BLaER1 treated with 17β-estradiol and CSF1 and Interleukin-3, amounts not matched to agents 10 nM and 100 nM (cell line): ENCODE results near the gene HADH.
"Not testable (repeated sequence)": the region's sequence is repeated elsewhere in the genome, so short reads cannot be mapped to it uniquely, and the experiment has no call there.

ENCODE experiments used
- H3K27ac ChIP-seq, 11 experiments: shearing (Covaris generic); formaldehyde crosslinking; 2 replicates each; pipeline ENCODE4 v1.8.1; 2022
- H3K27me3 ChIP-seq, 11 experiments: shearing (Covaris generic); formaldehyde crosslinking; 2 replicates each; pipeline ENCODE4 v1.8.1; 2022
- H3K36me3 ChIP-seq, 11 experiments: shearing (Covaris generic); formaldehyde crosslinking; 2 replicates each; pipeline ENCODE4 v1.8.1; 2022
- H3K4me1 ChIP-seq, 10 experiments: shearing (Covaris generic); formaldehyde crosslinking; 2 replicates each; pipeline ENCODE4 v1.8.1; 2022
- H3K4me2 ChIP-seq, 11 experiments: shearing (Covaris generic); formaldehyde crosslinking; 2 replicates each; pipeline ENCODE4 v1.8.1; 2022
- H3K4me3 ChIP-seq, 10 experiments: shearing (Covaris generic); formaldehyde crosslinking; 2 replicates each; pipeline ENCODE4 v1.8.1; 2022
- H3K9ac ChIP-seq, 11 experiments: shearing (Covaris generic); formaldehyde crosslinking; 2 replicates each; pipeline ENCODE4 v1.8.1; 2022
- H3K9me3 ChIP-seq, 11 experiments: shearing (Covaris generic); formaldehyde crosslinking; replicated peaks in 1 of 11; 2 replicates each; pipeline ENCODE4 v1.8.1; 2022
- H4K20me1 ChIP-seq, 11 experiments: shearing (Covaris generic); formaldehyde crosslinking; 2 replicates each; pipeline ENCODE4 v1.8.1; 2022
- Cebpa-rat ChIP-seq, 11 experiments: shearing (Covaris generic); IDR thresholded peaks; 2 replicates each; pipeline ENCODE4 v1.8.1; 2022

Gene HADH

DNA sequence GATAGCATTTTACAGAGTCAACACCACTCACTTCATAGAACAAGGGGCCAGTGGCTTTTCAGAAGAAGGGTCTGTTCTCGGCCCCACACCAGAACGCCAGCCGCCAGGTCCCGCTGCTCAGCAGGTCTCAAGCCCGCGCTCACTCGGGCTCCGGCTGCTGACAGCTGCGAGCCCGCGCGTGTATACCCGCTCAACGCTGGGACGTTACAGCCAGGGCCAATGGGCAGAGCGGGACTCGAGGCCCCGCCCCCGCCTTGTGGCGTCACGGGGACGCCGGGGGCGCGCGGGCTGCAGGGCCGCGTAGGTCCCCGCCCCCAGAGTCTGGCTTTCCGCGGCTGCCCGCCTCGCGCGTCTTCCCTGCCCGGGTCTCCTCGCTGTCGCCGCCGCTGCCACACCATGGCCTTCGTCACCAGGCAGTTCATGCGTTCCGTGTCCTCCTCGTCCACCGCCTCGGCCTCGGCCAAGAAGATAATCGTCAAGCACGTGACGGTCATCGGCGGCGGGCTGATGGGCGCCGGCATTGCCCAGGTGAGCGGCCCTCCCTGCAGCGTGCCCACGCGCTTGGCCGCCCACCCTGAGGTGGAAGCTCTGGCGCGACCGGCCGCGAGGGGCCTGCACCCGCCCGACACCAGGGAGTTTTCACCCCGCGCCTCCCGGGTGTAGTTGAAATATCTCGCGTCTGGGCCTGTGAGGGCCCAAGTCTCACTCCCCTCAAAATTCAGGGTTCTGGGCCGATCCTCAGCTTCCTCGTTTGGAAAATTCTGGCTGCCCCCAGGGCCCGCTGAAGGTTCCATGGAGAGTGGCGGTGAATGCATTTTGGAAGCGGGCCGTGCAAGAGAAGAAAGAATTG, at the start of gene HADH:
TSS of gene HADH (plus strand) at position 353 of the 850 bp plus-strand sequence. CDS start at position 397, 44 bp downstream.
- Histone ChIP-seq H3K27me3 (no peaks in the 10 kb centered on the region), H3K27ac (peak within 1 kb of the TSS; percentile 52 to 91 (median 85); a peak in 21 of 22 replicates), H3K36me3 (peaks cover 0 to 2% (median 0%) of the 10 kb centered on the region in 11 experiments; a peak in 3 of 22 replicates), H4K20me1 (peaks cover 0 to 42% (median 25%) of the 10 kb centered on the region in 11 experiments; a peak in 15 of 22 replicates), H3K9me3 (no peaks in the 10 kb centered on the region), H3K4me1 (peaks cover 49 to 65% (median 52%) of the 10 kb centered on the region in 10 experiments), H3K9ac (peak within 1 kb of the TSS; percentile 82 to 95 (median 89)), H3K4me2 (peak within 1 kb of the TSS; percentile 80 to 92 (median 86)), H3K4me3 (peak within 1 kb of the TSS; percentile 72 to 96 (median 85))
- TF ChIP-seq Cebpa-rat (IDR thresholded peaks at IDR 0.05): no peak

DNA sequence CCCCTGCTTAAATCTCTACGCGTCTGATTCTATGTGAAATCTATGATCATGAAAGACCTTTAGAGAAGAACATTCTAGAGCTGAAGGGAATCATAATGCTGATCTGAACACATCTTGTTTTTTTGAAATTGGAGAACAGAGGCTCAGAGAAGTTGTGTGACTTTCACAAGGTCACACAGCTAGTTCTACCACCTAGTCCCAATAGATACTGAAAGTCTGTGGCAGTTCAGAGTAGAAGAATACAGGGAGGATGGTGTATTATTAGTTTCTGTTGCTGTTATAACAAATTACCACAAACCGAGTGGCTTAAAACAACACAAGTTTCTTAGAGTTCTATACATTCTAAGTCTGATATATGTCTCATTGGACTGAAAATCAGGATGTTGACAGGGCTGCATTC, 43.9 kb upstream of the HADH start:
- H4K20me1 ChIP-seq: no peaks in the 10 kb centered on the region
- H3K9ac ChIP-seq: no peak overlapping the region
- peaks cover 0 to 30% (median 6%) of the 10 kb centered on the region in 11 experiments; a peak in 11 of 22 replicates for H3K36me3 ChIP-seq
- H3K27me3 ChIP-seq: no peaks in the 10 kb centered on the region
- no peak overlapping the region for H3K4me3 ChIP-seq
- H3K27ac ChIP-seq: no peak overlapping the region
- peaks cover 0 to 10% (median 0%) of the 10 kb centered on the region in 10 experiments; a peak in 2 of 20 replicates for H3K4me1 ChIP-seq
- 0 out of 22 replicates have a peak, but pooled peaks cover 0 to 5% (median 0%) of the 10 kb centered on the region in 11 experiments for H3K9me3 ChIP-seq
- H3K4me2 ChIP-seq: no peak overlapping the region
- TF ChIP-seq Cebpa-rat (IDR thresholded peaks at IDR 0.05): no peak

DNA sequence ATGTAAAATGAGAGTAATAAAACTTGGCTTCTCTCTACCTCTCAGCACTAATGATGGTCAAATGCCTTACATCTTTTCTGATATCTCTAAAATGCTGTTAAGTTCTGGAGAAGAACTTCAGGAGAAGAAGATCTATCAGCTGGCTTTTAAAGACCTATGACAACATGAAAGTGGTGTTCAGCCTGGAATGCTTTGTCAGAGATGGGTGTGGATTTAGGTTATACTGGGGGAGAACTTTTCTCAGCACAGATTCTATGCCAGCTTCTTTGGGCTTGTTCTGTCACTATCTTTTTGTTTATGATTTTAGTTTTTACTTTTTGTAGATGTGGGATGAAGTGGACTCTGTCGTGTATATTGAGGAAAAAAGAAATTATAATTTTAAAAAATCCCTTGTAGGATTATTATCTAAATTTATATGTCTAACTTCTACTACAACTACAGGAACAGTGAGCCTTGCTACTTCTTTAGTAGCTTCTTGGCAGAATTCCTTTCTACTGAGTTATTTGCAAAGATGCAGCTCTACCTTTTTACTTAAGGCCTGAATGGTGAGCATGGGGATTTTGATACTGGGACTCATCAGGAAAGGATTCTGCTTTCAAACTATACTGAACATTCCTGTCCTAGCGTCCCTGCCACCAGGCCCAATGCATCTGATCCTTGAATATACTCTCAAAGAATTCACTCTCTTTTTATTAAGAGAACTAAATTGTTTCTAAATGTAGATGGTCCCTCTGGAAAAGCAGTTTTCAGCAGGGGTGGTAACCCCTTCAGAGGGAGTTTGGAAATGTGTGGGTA, 38.7 kb upstream of the HADH start:
- TF ChIP-seq Cebpa-rat (IDR thresholded peaks at IDR 0.05): no peak

DNA sequence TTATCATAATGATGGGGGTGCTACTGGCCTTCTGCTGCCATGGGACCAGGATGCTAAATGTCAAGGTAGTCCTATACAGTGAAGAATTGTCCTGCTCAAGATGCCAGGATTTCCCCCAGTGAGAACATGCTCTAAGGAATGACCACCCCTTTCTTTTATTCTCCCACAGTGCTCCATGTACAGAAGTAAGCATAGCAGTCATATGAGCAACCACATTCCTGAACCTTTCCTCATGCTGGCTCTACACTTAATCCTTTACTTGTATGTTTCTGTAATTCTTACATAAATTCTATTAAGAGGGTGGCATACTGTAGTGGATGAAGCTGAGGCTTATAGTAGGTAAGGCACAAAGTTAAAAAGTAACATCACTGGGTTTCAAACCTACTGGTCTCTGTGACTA, 38.1 kb upstream of the HADH start:
- TF ChIP-seq Cebpa-rat (IDR thresholded peaks at IDR 0.05): no peak
- no peaks in the 10 kb centered on the region for H3K27me3 ChIP-seq

More for the DNA sequence above, 38.7 kb upstream of the HADH start:
- no peaks in the 10 kb centered on the region for H3K27me3 ChIP-seq
- H3K4me2 ChIP-seq: no peak overlapping the region
- no peaks in the 10 kb centered on the region for H4K20me1 ChIP-seq
- H3K9ac ChIP-seq: no peak overlapping the region
- peaks cover 2 to 11% (median 10%) of the 10 kb centered on the region in 11 experiments; a peak in 13 of 22 replicates for H3K9me3 ChIP-seq
- H3K4me3 ChIP-seq: no peak overlapping the region
- H3K36me3 ChIP-seq: peaks cover 0 to 29% (median 6%) of the 10 kb centered on the region in 11 experiments; a peak in 11 of 22 replicates
- H3K4me1 ChIP-seq: no peaks in the 10 kb centered on the region
- H3K27ac ChIP-seq: no peak overlapping the region

DNA sequence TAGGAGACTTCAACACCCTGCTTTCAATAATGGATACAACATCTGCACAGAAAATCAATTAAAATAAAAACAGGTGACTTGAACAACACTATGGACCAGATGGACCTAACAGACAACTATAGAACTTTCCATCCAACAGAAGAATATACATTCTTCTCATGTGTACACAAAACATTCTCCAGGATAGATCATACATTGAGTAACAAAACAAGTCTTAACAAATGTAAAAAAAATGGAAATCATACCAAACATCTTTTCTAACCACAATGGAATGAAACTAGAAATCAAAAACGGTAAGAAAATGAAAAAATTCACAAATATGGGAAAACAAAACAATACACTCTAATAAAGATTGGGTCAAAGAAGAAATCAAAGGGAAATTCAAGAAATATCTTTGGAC, 33.7 kb upstream of the HADH start:
- Histone ChIP-seq H4K20me1 (no peaks in the 10 kb centered on the region), H3K27me3 (no peaks in the 10 kb centered on the region), H3K27ac (no peak overlapping the region), H3K9ac (no peak overlapping the region), H3K9me3 (peaks cover 18 to 31% (median 24%) of the 10 kb centered on the region in 11 experiments), H3K4me3 (no peak overlapping the region), H3K4me1 (no peaks in the 10 kb centered on the region), H3K36me3 (peaks cover 0 to 4% (median 0%) of the 10 kb centered on the region in 11 experiments; a peak in 2 of 22 replicates), H3K4me2 (no peak overlapping the region)
- TF ChIP-seq Cebpa-rat (IDR thresholded peaks at IDR 0.05): no peak

More for the DNA sequence above, 38.1 kb upstream of the HADH start:
- no peak overlapping the region for H3K4me3 ChIP-seq
- H3K4me1 ChIP-seq: no peaks in the 10 kb centered on the region
- no peaks in the 10 kb centered on the region for H4K20me1 ChIP-seq
- H3K36me3 ChIP-seq: peaks cover 0 to 28% (median 6%) of the 10 kb centered on the region in 11 experiments; a peak in 11 of 22 replicates
- H3K9ac ChIP-seq: no peak overlapping the region
- no peak overlapping the region for H3K4me2 ChIP-seq
- peaks cover 8 to 17% (median 15%) of the 10 kb centered on the region in 11 experiments; a peak in 19 of 22 replicates for H3K9me3 ChIP-seq
- H3K27ac ChIP-seq: no peak overlapping the region

DNA sequence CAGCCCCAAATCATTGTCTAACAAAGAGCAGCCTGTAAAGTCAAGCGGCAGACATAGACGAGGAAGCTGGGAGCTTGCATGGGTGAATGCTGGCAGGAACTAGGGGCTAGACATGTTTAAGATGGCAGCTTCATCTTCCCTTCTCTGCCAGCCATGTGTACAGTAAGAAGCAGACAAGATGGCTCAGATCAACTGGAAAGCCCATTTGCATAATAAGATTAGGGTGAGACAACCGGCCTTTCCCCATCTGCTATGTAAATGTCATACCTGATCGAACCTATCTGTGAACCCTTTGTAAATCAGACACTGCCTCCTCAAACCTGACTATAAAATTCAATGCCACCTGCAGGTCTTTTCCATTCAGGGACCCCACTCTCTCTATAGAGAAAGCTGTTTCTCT, 22.8 kb upstream of the HADH start:
- Histone ChIP-seq H3K9me3 (peaks cover 0 to 5% (median 0%) of the 10 kb centered on the region in 11 experiments; a peak in 2 of 22 replicates), H3K9ac (no peak overlapping the region), H3K4me3 (no peak overlapping the region), H3K4me2 (no peak overlapping the region), H3K4me1 (peaks cover 0 to 3% (median 0%) of the 10 kb centered on the region in 10 experiments; a peak in 1 of 20 replicates), H4K20me1 (no peaks in the 10 kb centered on the region), H3K27ac (no peak overlapping the region), H3K27me3 (no peaks in the 10 kb centered on the region), H3K36me3 (no peaks in the 10 kb centered on the region)
- TF ChIP-seq Cebpa-rat (IDR thresholded peaks at IDR 0.05): no peak

DNA sequence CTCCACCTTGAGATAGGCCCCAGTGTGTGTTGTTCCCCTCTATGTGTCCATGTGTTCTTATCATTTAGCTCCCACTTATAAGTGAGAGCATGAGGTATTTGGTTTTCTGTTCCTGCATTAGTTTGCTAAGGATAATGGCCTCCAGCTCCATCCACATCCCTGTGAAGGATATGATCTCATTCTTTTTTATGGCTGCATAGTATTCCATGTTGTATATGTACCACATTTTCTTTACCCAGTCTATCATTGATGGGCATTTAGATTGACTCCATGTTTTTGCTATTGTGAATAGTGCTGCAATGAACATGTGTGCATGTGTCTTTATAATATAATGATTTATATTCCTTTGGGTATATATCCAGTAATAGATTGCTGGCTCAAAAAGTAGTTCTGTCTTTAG, 22.2 kb upstream of the HADH start:
- H3K4me1 ChIP-seq, H3K27me3 ChIP-seq, H3K27ac ChIP-seq, H3K4me3 ChIP-seq, H3K36me3 ChIP-seq, H3K9ac ChIP-seq, H3K9me3 ChIP-seq, H4K20me1 ChIP-seq, H3K4me2 ChIP-seq: not testable (repeated sequence)

DNA sequence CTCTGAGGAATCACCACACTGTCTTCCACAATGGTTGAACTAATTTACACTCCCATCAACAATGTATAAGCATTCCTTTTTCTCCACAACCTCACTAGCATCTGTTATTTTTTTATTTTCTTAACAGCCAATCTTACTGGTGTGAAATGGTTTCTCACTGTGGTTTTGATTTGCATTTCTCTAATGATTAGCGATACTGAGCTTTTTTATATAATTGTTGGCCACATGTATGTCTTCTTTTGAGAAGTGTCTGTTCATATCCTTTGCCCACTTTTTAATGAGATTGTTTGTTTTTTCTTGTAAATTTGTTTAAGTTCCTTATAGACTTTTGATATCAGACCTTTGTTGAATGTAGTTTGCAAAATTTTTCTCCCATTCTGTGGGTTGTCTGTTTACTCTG, 21.8 kb upstream of the HADH start:
- H3K9ac ChIP-seq, H3K36me3 ChIP-seq, H3K4me3 ChIP-seq, H3K27me3 ChIP-seq, H4K20me1 ChIP-seq, H3K27ac ChIP-seq, H3K4me2 ChIP-seq, H3K9me3 ChIP-seq, H3K4me1 ChIP-seq: not testable (repeated sequence)
